ENCODE measurements around the gene MIS18BP1. TPM values are rescaled to one million over a fixed set of nuclear protein-coding genes. Genes with fewer than 3 reads are reported as not detected.

The MIS18BP1 gene
- total and polyA plus RNA-seq, 2 of the 4 experiments (the other 2 are of a cell fraction) = 10.6 to 18.6 TPM

DNA sequence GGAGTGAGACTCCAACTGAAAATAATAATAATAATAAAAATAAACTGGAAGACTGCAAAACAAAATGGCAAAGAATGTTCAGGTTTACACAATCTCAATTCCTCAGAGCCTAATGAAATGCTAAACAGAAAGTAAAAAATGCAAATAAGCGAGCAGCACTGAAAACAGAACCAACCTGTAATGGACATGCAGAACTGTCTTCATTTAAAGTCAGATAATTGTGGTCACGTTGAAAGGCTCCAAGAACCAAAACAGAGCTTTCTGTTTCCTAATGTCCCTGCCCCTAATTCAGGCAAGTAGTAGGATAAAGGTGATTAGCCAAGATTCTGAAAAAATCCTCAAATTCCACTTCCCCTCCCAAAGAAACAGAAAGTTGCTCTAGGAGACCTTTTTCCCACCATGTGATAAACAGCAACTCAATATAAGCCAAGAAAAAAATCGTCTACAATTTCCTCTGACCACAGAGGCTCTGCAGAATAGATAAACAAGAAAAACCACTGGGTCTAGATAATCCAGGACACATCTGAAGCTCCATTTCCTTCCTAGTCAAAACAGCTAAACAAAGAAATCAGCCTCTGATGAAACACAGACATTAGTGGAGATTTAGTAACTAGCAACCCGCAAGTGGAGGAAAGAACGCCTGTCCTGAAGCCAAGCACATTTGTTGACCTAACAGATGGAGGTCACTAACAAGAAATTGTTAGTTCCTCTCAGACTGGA, 3.0 kb downstream of the MIS18BP1 start:
- Histone ChIP-seq H2AK5ac (ENCODE audit: low read depth, low read length) (no peak overlapping the region), H3K27me3 (ENCODE audit: control insufficient read depth, insufficient read depth, low read length) (no peaks in the 10 kb centered on the region), H3K9me3 (ENCODE audit: control insufficient read depth, insufficient read depth, low read length) (no peaks in the 10 kb centered on the region), H4K91ac (ENCODE audit: insufficient read depth, low read depth, low read length) (no peak overlapping the region), H3K4ac (ENCODE audit: low read depth, low read length) (no peak overlapping the region; the same call in 1 of the 2 replicates), H3K36me3 (ENCODE audit: control insufficient read depth, insufficient read depth, low read length) (no peaks in the 10 kb centered on the region), H3K23ac (ENCODE audit: low read depth, low read length) (no peak overlapping the region), H3K18ac (ENCODE audit: low read depth, low read length) (peak overlapping the region; percentile 81; the same call in 1 of the 2 replicates), H3K4me3 (ENCODE audit: insufficient read depth, low read depth, low read length) (peak overlapping the region; percentile 32; the same call in 1 of the 2 replicates), H2BK5ac (ENCODE audit: low read depth, low read length, poor library complexity, severe bottlenecking) (peak overlapping the region; percentile 87), H4K5ac (ENCODE audit: low read depth, low read length) (peak overlapping the region; percentile 40; the same call in 1 of the 2 replicates), H2AFZ (replicated peaks; ENCODE audit: low read length, poor library complexity) (no peak overlapping the region), H3K4me1 (ENCODE audit: control insufficient read depth, insufficient read depth, low read length) (peaks cover 4% of the 10 kb centered on the region; the same call in 1 of the 2 replicates), H3K9me1 (ENCODE audit: insufficient read depth, low read length) (peaks cover 3% of the 10 kb centered on the region; the same call in 1 of the 2 replicates), H3K79me1 (ENCODE audit: low read depth in 1 of 2, low read length in 2 of 2) (peaks cover 15 to 27% of the 10 kb centered on the region in 2 experiments), H3K4me2 (ENCODE audit: low read depth, low read length) (peak overlapping the region; percentile 92; the same call in 1 of the 2 replicates), H2BK120ac (ENCODE audit: low read depth, low read length) (no peak overlapping the region), H3K14ac (replicated peaks; ENCODE audit: low read depth, low read length) (no peak overlapping the region; the same call in 1 of the 2 replicates), H3K56ac (ENCODE audit: extremely low read depth, insufficient read depth, low read length) (no peak overlapping the region), H3K27ac (ENCODE audit: insufficient read depth, low read length) (peak overlapping the region; percentile 97; the same call in 1 of the 2 replicates), H3K9ac (ENCODE audit: low read depth, low read length) (no peak overlapping the region; the same call in 1 of the 2 replicates), H4K20me1 (ENCODE audit: insufficient read depth, low read length) (peaks cover 4% of the 10 kb centered on the region; the same call in 1 of the 2 replicates), H2BK15ac (ENCODE audit: low read depth, low read length) (no peak overlapping the region), H2BK20ac (ENCODE audit: low read depth, low read length) (no peak overlapping the region; the same call in 1 of the 2 replicates), H4K8ac (ENCODE audit: low read depth in 2 of 2, low read length in 2 of 2) (peak overlapping the region in 1 of 2 experiments; percentile 61; a peak in 2 of 4 replicates), H2AK9ac (replicated peaks; ENCODE audit: low read depth, low read length, poor library complexity) (no peak overlapping the region)
- dilution Hi-C loops (cut with HindIII; ENCODE audit: low sequenced_read_pairs, unreplicated experiment) (no loop called here), in situ Hi-C loops (cut with MboI; ENCODE audit: low sequenced_read_pairs) (no loop called here), intact Hi-C loops (cut with micrococcal nuclease) (loop anchor here (5.0 kb wide), 2 partner anchors 338 to 353 kb away; a partner anchor contains a TSS)
- DNase-seq = peak; percentile 94
- ATAC-seq (ENCODE audit: low read depth) = peak; percentile 44
- ChIA-PET CTCF (interaction anchor here (1.3 kb wide), 1 partner anchor 19 kb away, joined by 6 read pairs; no protein-coding TSS in a partner anchor), POLR2A (ENCODE audit: unreplicated experiment) (no interaction called here)
- TF ChIP-seq BHLHE40 (IDR thresholded peaks at IDR 0.05; ENCODE audit: low read depth, low read length) (no peak), MAZ (IDR thresholded peaks at IDR 0.05; ENCODE audit: borderline replicate concordance, low read depth, low read length) (no peak), MXI1 (IDR thresholded peaks at IDR 0.05; ENCODE audit: borderline replicate concordance, low read depth, low read length) (no peak), CEBPB (IDR thresholded peaks at IDR 0.05; ENCODE audit: low read depth, low read length) (peak; percentile 56), RAD21 (IDR thresholded peaks at IDR 0.05; ENCODE audit: low read length) (no peak), NFE2L2 (IDR thresholded peaks at IDR 0.05; ENCODE audit: low read depth, low read length) (no peak)
- TF ChIP-seq, protein P1, sequence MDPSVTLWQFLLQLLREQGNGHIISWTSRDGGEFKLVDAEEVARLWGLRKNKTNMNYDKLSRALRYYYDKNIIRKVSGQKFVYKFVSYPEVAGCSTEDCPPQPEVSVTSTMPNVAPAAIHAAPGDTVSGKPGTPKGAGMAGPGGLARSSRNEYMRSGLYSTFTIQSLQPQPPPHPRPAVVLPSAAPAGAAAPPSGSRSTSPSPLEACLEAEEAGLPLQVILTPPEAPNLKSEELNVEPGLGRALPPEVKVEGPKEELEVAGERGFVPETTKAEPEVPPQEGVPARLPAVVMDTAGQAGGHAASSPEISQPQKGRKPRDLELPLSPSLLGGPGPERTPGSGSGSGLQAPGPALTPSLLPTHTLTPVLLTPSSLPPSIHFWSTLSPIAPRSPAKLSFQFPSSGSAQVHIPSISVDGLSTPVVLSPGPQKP (IDR thresholded peaks at IDR 0.05; ENCODE audit: borderline replicate concordance, low read depth, low read length) = no peak
- TF ChIP-seq, protein P2, sequence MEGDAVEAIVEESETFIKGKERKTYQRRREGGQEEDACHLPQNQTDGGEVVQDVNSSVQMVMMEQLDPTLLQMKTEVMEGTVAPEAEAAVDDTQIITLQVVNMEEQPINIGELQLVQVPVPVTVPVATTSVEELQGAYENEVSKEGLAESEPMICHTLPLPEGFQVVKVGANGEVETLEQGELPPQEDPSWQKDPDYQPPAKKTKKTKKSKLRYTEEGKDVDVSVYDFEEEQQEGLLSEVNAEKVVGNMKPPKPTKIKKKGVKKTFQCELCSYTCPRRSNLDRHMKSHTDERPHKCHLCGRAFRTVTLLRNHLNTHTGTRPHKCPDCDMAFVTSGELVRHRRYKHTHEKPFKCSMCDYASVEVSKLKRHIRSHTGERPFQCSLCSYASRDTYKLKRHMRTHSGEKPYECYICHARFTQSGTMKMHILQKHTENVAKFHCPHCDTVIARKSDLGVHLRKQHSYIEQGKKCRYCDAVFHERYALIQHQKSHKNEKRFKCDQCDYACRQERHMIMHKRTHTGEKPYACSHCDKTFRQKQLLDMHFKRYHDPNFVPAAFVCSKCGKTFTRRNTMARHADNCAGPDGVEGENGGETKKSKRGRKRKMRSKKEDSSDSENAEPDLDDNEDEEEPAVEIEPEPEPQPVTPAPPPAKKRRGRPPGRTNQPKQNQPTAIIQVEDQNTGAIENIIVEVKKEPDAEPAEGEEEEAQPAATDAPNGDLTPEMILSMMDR (conservative IDR thresholded peaks at IDR 0.05; ENCODE audit: low read depth, low read length) = no peak
- TF ChIP-seq, protein P3, sequence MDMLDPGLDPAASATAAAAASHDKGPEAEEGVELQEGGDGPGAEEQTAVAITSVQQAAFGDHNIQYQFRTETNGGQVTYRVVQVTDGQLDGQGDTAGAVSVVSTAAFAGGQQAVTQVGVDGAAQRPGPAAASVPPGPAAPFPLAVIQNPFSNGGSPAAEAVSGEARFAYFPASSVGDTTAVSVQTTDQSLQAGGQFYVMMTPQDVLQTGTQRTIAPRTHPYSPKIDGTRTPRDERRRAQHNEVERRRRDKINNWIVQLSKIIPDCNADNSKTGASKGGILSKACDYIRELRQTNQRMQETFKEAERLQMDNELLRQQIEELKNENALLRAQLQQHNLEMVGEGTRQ (IDR thresholded peaks at IDR 0.05; ENCODE audit: low read depth, low read length) = 0 out of 2 replicates have a peak, but pooled peaks have one; percentile 33
- BruUV-seq (replicated peaks) = no TSS peak
- 0% methylated on average over 1 of the region's 5 CpGs; no CpG with 5 or more reads in 1 of the 2 experiments for WGBS, 2 experiments (ENCODE audit: extremely low coverage in 2 of 2, insufficient read length in 1 of 2)
